C4-2B (cell line): ENCODE measurements around the gene HMX1.

Source experiments
- H3K27ac ChIP-seq: fragments of 450-650 bp; 2 replicates; pipeline ENCODE4 v1.5.1; 2017
- CTCF ChIP-seq: fragments of 450-650 bp; conservative IDR thresholded peaks from 2 replicates; pipeline ENCODE4 v1.5.1; 2017; ENCODE audit warnings: mild to moderate bottlenecking
- ZFX ChIP-seq: fragments of 450-650 bp; IDR thresholded peaks from 2 replicates; pipeline ENCODE4 v1.6.1; 2017

The HMX1 gene

GRCh38 chr4:8837181-8837841 lies 34.3 kb downstream of the HMX1 start:
- no peak overlapping the region for H3K27ac ChIP-seq
- no peak for TF ChIP-seq ZFX
- no peak for TF ChIP-seq CTCF

GRCh38 chr4:8836664-8837171 lies 34.9 kb downstream of the HMX1 start:
- TF ChIP-seq ZFX (no peak), CTCF (no peak)
- no peak overlapping the region for H3K27ac ChIP-seq

- no peak overlapping the region for H3K27ac ChIP-seq
- TF ChIP-seq ZFX (no peak), CTCF (no peak)
Measured at GRCh38 chr4:8835521-8836365, 35.9 kb downstream of the HMX1 start.

DNA sequence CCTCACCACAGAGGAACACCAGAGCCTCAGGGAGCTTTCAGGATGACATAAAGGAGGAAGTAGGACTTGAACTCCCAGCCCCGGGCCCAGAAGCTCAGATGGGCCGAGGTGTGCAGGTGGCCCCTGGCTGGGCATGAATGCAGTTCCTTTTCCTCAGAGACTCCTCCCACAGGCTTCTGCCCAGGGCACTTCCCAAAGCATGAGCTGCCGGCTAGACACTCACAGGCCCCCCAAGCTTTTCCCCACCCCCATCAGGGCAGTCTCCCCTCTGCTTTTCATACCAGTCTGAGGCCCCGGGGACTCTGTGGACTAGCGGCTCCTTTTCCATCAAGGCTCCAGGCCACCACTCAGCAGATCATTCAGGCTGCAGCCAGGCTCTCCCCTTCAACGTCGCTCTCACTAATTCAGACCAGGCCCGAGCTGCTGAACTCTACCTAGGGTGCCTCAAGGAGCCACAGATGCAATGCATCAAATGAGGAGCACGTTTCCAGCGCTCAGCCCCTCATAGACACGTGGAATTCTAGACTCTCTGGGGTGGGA lies 36.9 kb downstream of the HMX1 start:
- H3K27ac ChIP-seq = no peak overlapping the region

GRCh38 chr4:8832113-8832915 lies 39.3 kb downstream of the HMX1 start:
- TF ChIP-seq ZFX (no peak), CTCF (no peak)
- no peak overlapping the region for H3K27ac ChIP-seq

More for the DNA sequence above, 36.9 kb downstream of the HMX1 start:
- TF ChIP-seq CTCF = no peak
- TF ChIP-seq ZFX = no peak

GRCh38 chr4:8831221-8832112 lies 40.2 kb downstream of the HMX1 start:
- no peak overlapping the region for H3K27ac ChIP-seq
- no peak for TF ChIP-seq CTCF
- TF ChIP-seq ZFX = no peak
